Gastroesophageal sphincter (tissue), 3 donors: Measurements from ENCODE around the gene DCC.

Experiments used
- POLR2A ChIP-seq, 2 donors: fragments of 450-650 bp; IDR thresholded peaks; one replicate each; pipeline ENCODE4 v1.6.1; 2017; ENCODE audit warnings: antibody characterized with exemption in 2 of 2, mild to moderate bottlenecking in 2 of 2, moderate library complexity in 1 of 2
- POLR2AphosphoS5 ChIP-seq: sonication (generic); formaldehyde crosslinking; IDR thresholded peaks from one replicate; pipeline ENCODE4 v1.6.1; 2017; ENCODE audit warnings: antibody characterized with exemption
- TF ChIP-seq, protein P1 (sequence below), 4 experiments: fragments of 200-600 bp in 2 of 4; fragments of 450-650 bp in 2 of 4; sonication (generic) in 1 of 4; IDR thresholded peaks; one replicate each; pipeline ENCODE4 v1.5.1; 2017 to 2019; ENCODE audit warnings: antibody characterized with exemption in 4 of 4, mild to moderate bottlenecking in 2 of 4, moderate library complexity in 2 of 4

DNA sequence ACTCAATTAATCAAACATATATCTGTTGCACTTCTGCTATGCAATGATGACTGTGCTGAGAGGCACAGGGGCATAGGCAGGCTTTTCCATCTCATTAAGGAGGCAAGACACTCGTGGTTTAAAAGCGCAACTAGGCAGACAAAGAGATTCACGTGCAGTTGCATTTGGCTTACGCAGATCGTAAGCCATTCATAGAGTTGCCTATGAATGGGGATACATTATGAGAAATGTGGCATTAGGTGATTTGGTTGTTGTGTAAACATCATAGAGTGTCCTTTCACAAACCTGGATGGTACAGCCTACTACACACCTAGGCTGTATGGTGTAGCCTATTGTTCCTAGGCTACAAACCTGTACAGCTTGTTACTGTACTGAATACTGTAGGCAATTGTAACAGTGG lies 284.7 kb downstream of the DCC start:
- TF ChIP-seq, protein P1, sequence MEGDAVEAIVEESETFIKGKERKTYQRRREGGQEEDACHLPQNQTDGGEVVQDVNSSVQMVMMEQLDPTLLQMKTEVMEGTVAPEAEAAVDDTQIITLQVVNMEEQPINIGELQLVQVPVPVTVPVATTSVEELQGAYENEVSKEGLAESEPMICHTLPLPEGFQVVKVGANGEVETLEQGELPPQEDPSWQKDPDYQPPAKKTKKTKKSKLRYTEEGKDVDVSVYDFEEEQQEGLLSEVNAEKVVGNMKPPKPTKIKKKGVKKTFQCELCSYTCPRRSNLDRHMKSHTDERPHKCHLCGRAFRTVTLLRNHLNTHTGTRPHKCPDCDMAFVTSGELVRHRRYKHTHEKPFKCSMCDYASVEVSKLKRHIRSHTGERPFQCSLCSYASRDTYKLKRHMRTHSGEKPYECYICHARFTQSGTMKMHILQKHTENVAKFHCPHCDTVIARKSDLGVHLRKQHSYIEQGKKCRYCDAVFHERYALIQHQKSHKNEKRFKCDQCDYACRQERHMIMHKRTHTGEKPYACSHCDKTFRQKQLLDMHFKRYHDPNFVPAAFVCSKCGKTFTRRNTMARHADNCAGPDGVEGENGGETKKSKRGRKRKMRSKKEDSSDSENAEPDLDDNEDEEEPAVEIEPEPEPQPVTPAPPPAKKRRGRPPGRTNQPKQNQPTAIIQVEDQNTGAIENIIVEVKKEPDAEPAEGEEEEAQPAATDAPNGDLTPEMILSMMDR (IDR thresholded peaks at IDR 0.05), result no peak
- no peak for TF ChIP-seq POLR2A (IDR thresholded peaks at IDR 0.05)
- TF ChIP-seq POLR2AphosphoS5, result no peak
